NCI-H2196 treated with DMSO at 0.1 percent for 48 hours (cell line): ENCODE results near the gene RAP1GAP2.

Experiments used
- DNase-seq: peaks from one replicate; lab custom pipeline; 2025; ENCODE audit not compliant: unreplicated experiment; lab: John Stamatoyannopoulos, UW

RAP1GAP2 gene

GRCh38 chr17:2852221-2852620, 56.0 kb downstream of the RAP1GAP2 start:
- no peak for DNase-seq

GRCh38 chr17:2852729-2853282, 56.6 kb downstream of the RAP1GAP2 start:
- DNase-seq, result no peak

- DNase-seq, result no peak
These were observed 57.3 kb downstream of the RAP1GAP2 start for GRCh38 chr17:2853283-2854142.

- DNase-seq, result no peak
These were observed 58.2 kb downstream of the RAP1GAP2 start for GRCh38 chr17:2854143-2855055.

- DNase-seq, result no peak
These were observed 58.9 kb downstream of the RAP1GAP2 start for GRCh38 chr17:2855063-2855600.

GRCh38 chr17:2856727-2857126, 60.5 kb downstream of the RAP1GAP2 start:
- DNase-seq, result no peak

GRCh38 chr17:2860045-2860444, 63.8 kb downstream of the RAP1GAP2 start:
- DNase-seq, result no peak

- no peak for DNase-seq
These were observed 64.6 kb downstream of the RAP1GAP2 start for GRCh38 chr17:2860883-2861282.

GRCh38 chr17:2862197-2862596, 66.0 kb downstream of the RAP1GAP2 start:
- DNase-seq, result no peak

- DNase-seq, result no peak
These were observed 67.0 kb downstream of the RAP1GAP2 start for GRCh38 chr17:2863204-2863603.

GRCh38 chr17:2865228-2865627, 69.0 kb downstream of the RAP1GAP2 start:
- DNase-seq, result no peak

GRCh38 chr17:2867441-2868424, 71.5 kb downstream of the RAP1GAP2 start:
- DNase-seq, result no peak

GRCh38 chr17:2869604-2870003, 73.4 kb downstream of the RAP1GAP2 start:
- DNase-seq, result no peak

GRCh38 chr17:2871205-2871604, 75.0 kb downstream of the RAP1GAP2 start:
- DNase-seq, result no peak

- no peak for DNase-seq
These were observed 75.5 kb downstream of the RAP1GAP2 start for GRCh38 chr17:2871720-2872119.

GRCh38 chr17:2872282-2872681, 76.0 kb downstream of the RAP1GAP2 start:
- DNase-seq, result no peak

GRCh38 chr17:2874189-2874686, 78.0 kb downstream of the RAP1GAP2 start:
- DNase-seq, result no peak

- no peak for DNase-seq
These were observed 79.4 kb downstream of the RAP1GAP2 start for GRCh38 chr17:2875608-2876007.

- no peak for DNase-seq
These were observed 80.2 kb downstream of the RAP1GAP2 start for GRCh38 chr17:2876467-2876866.

GRCh38 chr17:2878751-2879254, 82.6 kb downstream of the RAP1GAP2 start:
- DNase-seq, result no peak
